GM23338 (cell line): ENCODE measurements around the gene UBE3A. TPM values are rescaled to one million over a fixed set of nuclear protein-coding genes. Genes with fewer than 3 reads are reported as not detected.

Experiments
- ATAC-seq: fragments of 200-7000 bp; cut with Tn5 transposase; 3 replicates; pipeline ENCODE4 v1.9.1; 2020
- DNase-seq: peaks from one replicate; pipeline ENCODE4 v3.0.0-alpha.2; 2015; ENCODE audit warnings: low spot score
- H2AFZ ChIP-seq: fragments of 200-600 bp; sonication (generic); 2 replicates; pipeline ENCODE4 v1.8.0; 2016; ENCODE audit warnings: antibody characterized with exemption, mild to moderate bottlenecking, moderate library complexity
- H3F3A ChIP-seq: fragments of 200-600 bp; sonication (generic); replicated peaks from 2 replicates; pipeline ENCODE4 v1.8.0; 2017; ENCODE audit warnings: antibody characterized with exemption, mixed run types, low read depth
- H3K27ac ChIP-seq: fragments of 200-600 bp; sonication (generic); 2 replicates; pipeline ENCODE4 v1.6.1; 2016; ENCODE audit warnings: low read depth
- H3K27me3 ChIP-seq: fragments of 200-600 bp; sonication (generic); 2 replicates; pipeline ENCODE4 v1.8.0; 2016; ENCODE audit warnings: mild to moderate bottlenecking, mixed run types, moderate library complexity; ENCODE audit not compliant: insufficient read depth
- H3K36me3 ChIP-seq: fragments of 200-600 bp; sonication (generic); 2 replicates; pipeline ENCODE4 v1.8.0; 2016; ENCODE audit warnings: mild to moderate bottlenecking; ENCODE audit not compliant: insufficient read depth
- H3K4me1 ChIP-seq: fragments of 200-600 bp; sonication (generic); 2 replicates; pipeline ENCODE4 v1.8.0; 2016; ENCODE audit warnings: mild to moderate bottlenecking, moderate library complexity; ENCODE audit not compliant: insufficient read depth
- H3K4me2 ChIP-seq: fragments of 200-600 bp; sonication (generic); 2 replicates; pipeline ENCODE4 v1.7.1; 2017; ENCODE audit warnings: mixed run types
- H3K4me3 ChIP-seq: fragments of 200-600 bp; sonication (generic); 2 replicates; pipeline ENCODE4 v1.6.1; 2016; ENCODE audit warnings: mixed run types
- H3K79me2 ChIP-seq: fragments of 200-600 bp; sonication (generic); replicated peaks from 2 replicates; pipeline ENCODE4 v1.8.0; 2017; ENCODE audit warnings: mild to moderate bottlenecking; ENCODE audit not compliant: insufficient read depth
- H3K9me2 ChIP-seq: fragments of 200-600 bp; sonication (generic); 2 replicates; pipeline ENCODE4 v1.8.0; 2017; ENCODE audit not compliant: insufficient read depth
- H4K20me1 ChIP-seq: fragments of 200-600 bp; sonication (generic); replicated peaks from 2 replicates; pipeline ENCODE4 v1.8.0; 2017; ENCODE audit warnings: mild to moderate bottlenecking; ENCODE audit not compliant: insufficient read depth
- H3K27ac Mint-ChIP-seq: 2 replicates; pipeline ENCODE4 v1.8.0; 2020; ENCODE audit warnings: inconsistent platforms, mild to moderate bottlenecking, moderate library complexity, mixed read lengths
- H3K27me3 Mint-ChIP-seq: 3 replicates; pipeline ENCODE4 v1.8.0; 2022; ENCODE audit warnings: low read depth, mild to moderate bottlenecking, moderate library complexity, mixed read lengths, inconsistent platforms; ENCODE audit not compliant: insufficient read depth, poor library complexity
- H3K36me3 Mint-ChIP-seq: 3 replicates; pipeline ENCODE4 v1.8.0; 2021; ENCODE audit warnings: low read depth, mild to moderate bottlenecking, inconsistent platforms, moderate library complexity, mixed read lengths
- H3K4me1 Mint-ChIP-seq: 3 replicates; pipeline ENCODE4 v1.8.0; 2020; ENCODE audit warnings: mild to moderate bottlenecking, inconsistent platforms, mixed read lengths
- H3K4me3 Mint-ChIP-seq: 3 replicates; pipeline ENCODE4 v1.8.0; 2021; ENCODE audit warnings: moderate library complexity, mild to moderate bottlenecking, inconsistent platforms, mixed read lengths
- H3K9me3 Mint-ChIP-seq: 3 replicates; pipeline ENCODE4 v1.8.0; 2020; ENCODE audit warnings: moderate library complexity, mild to moderate bottlenecking, inconsistent platforms, mixed read lengths
- EZH2 ChIP-seq: fragments of 200-600 bp; sonication (generic); IDR thresholded peaks from one replicate; pipeline ENCODE4 v1.8.0; 2017; ENCODE audit warnings: antibody characterized with exemption, mild to moderate bottlenecking, low read depth; ENCODE audit not compliant: unreplicated experiment
- JUNB ChIP-seq: IDR thresholded peaks from one replicate; pipeline ENCODE4 v1.6.1; 2016; ENCODE audit warnings: antibody characterized with exemption; ENCODE audit not compliant: unreplicated experiment
- REST ChIP-seq: IDR thresholded peaks from one replicate; pipeline ENCODE4 v1.6.1; 2018; ENCODE audit warnings: antibody characterized with exemption; ENCODE audit not compliant: unreplicated experiment
- STAT1 ChIP-seq: IDR thresholded peaks from one replicate; pipeline ENCODE4 v1.6.1; 2016; ENCODE audit warnings: antibody characterized with exemption; ENCODE audit not compliant: unreplicated experiment
- ZNF114 ChIP-seq: fragments of 250-450 bp; sonication (Bioruptor Pico); IDR thresholded peaks from 2 replicates; pipeline ENCODE4 v1.5.0; 2020; ENCODE audit warnings: mild to moderate bottlenecking, moderate library complexity
- ZNF331 ChIP-seq: fragments of 250-450 bp; sonication (Bioruptor Pico); IDR thresholded peaks from 2 replicates; pipeline ENCODE4 v1.5.0; 2020; ENCODE audit warnings: low read depth, mild to moderate bottlenecking, moderate library complexity
- polyA plus RNA-seq: library from polyadenylated mRNA; unstranded; fragments of >200 nt; fragmentation: Nextera tagmentation; extraction: Ambion mirVana; gene quantifications from 2 replicates; pipeline ENCODE4 v1.2.1, GENCODE V29; 2016
- total RNA-seq: library from RNA; depleted of rRNA; stranded (reverse); fragments of >200 nt; shearing (Covaris generic); gene quantifications from 2 replicates; pipeline ENCODE4 v1.2.3, GENCODE V29; 2014
- TF ChIP-seq, protein P1 (sequence below), 2 experiments: fragments of 200-600 bp in 1 of 2; sonication (generic) in 1 of 2; conservative IDR thresholded peaks; 2 replicates each; pipeline versions ENCODE4 v1.5.1 to v1.6.1; 2016 to 2017; ENCODE audit warnings: antibody characterized with exemption in 2 of 2, low read depth in 2 of 2, mild to moderate bottlenecking in 2 of 2, moderate library complexity in 1 of 2

UBE3A gene
- total and polyA plus RNA-seq, 2 experiments from 2014 or later, result 96.1 to 150 TPM

DNA sequence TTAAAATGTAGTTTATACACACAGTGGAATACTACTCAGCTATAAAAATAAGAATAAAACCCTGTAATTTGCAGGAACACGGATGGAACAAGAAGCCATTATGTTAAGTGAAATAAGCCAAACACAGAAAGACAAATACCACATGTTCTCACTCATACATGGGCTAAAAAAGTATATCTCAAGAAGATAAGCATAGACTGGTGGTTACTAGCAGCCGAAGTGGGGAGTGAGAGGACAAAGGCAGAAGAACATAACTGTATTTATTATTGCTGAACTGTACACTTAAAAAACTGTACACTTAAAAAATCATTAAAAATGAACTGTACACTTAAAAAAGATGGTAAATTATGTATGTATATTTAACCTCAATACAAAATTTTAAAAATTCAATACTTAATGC, 11.0 kb downstream of the UBE3A start:
- Mint-ChIP-seq H3K9me3 (no peaks in the 10 kb centered on the region), H3K36me3 (no peaks in the 10 kb centered on the region), H3K27ac (no peak overlapping the region), H3K4me1 (peaks cover 50% of the 10 kb centered on the region; the same call in 2 of the 3 replicates), H3K4me3 (no peak overlapping the region), H3K27me3 (peaks cover 2% of the 10 kb centered on the region)
- Histone ChIP-seq H2AFZ (no peak overlapping the region), H3K27ac (no peak overlapping the region), H3K4me1 (peaks cover 30% of the 10 kb centered on the region), H3K4me2 (no peak overlapping the region), H3F3A (no peaks in the 10 kb centered on the region), H3K4me3 (no peak overlapping the region), H3K36me3 (no peaks in the 10 kb centered on the region), H3K9me2 (no peaks in the 10 kb centered on the region), H3K79me2 (peaks cover 97% of the 10 kb centered on the region), H3K27me3 (no peaks in the 10 kb centered on the region), H4K20me1 (peaks cover 53% of the 10 kb centered on the region)
- ATAC-seq, result no peak
- DNase-seq, result no peak
- TF ChIP-seq REST, result no peak
- TF ChIP-seq STAT1, result no peak
- no peak for TF ChIP-seq ZNF114
- no peak for TF ChIP-seq EZH2
- TF ChIP-seq JUNB, result no peak
- no peak for TF ChIP-seq ZNF331 (CRISPR knock-in tag)
- TF ChIP-seq, protein P1, sequence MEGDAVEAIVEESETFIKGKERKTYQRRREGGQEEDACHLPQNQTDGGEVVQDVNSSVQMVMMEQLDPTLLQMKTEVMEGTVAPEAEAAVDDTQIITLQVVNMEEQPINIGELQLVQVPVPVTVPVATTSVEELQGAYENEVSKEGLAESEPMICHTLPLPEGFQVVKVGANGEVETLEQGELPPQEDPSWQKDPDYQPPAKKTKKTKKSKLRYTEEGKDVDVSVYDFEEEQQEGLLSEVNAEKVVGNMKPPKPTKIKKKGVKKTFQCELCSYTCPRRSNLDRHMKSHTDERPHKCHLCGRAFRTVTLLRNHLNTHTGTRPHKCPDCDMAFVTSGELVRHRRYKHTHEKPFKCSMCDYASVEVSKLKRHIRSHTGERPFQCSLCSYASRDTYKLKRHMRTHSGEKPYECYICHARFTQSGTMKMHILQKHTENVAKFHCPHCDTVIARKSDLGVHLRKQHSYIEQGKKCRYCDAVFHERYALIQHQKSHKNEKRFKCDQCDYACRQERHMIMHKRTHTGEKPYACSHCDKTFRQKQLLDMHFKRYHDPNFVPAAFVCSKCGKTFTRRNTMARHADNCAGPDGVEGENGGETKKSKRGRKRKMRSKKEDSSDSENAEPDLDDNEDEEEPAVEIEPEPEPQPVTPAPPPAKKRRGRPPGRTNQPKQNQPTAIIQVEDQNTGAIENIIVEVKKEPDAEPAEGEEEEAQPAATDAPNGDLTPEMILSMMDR (conservative IDR thresholded peaks at IDR 0.05; ENCODE audit: low read depth in 2 of 2), result no peak

- H3K36me3 ChIP-seq, result no peaks in the 10 kb centered on the region
- peaks cover 47% of the 10 kb centered on the region for H4K20me1 ChIP-seq
- Mint-ChIP-seq H3K36me3 (no peaks in the 10 kb centered on the region), H3K4me1 (peaks cover 44% of the 10 kb centered on the region; the same call in 2 of the 3 replicates), H3K27me3 (peaks cover 2% of the 10 kb centered on the region), H3K9me3 (no peaks in the 10 kb centered on the region), H3K27ac (no peak overlapping the region), H3K4me3 (no peak overlapping the region)
- no peak for ATAC-seq
- H3K27me3 ChIP-seq, result no peaks in the 10 kb centered on the region
- no peak for DNase-seq
- H3K4me3 ChIP-seq, result no peak overlapping the region
- H3K4me2 ChIP-seq, result no peak overlapping the region
- peaks cover 97% of the 10 kb centered on the region for H3K79me2 ChIP-seq
- no peaks in the 10 kb centered on the region for H3F3A ChIP-seq
- H3K4me1 ChIP-seq, result peaks cover 24% of the 10 kb centered on the region
- no peak overlapping the region for H3K27ac ChIP-seq
- no peaks in the 10 kb centered on the region for H3K9me2 ChIP-seq
- no peak overlapping the region for H2AFZ ChIP-seq
- TF ChIP-seq, protein P1 (conservative IDR thresholded peaks at IDR 0.05; ENCODE audit: low read depth in 2 of 2), result no peak
These were observed 11.8 kb downstream of the UBE3A start for GRCh38 chr15:25426896-25427610.
